MM.1S (cell line): ENCODE measurements around the gene KIF4B.

Source experiments
- DNase-seq: peaks from one replicate; pipeline ENCODE4 v3.0.0-alpha.2; 2015
- H2AFZ ChIP-seq: fragments of 300-600 bp; sonication (generic); 2 replicates; pipeline ENCODE4 v1.6.0; 2016; ENCODE audit warnings: antibody characterized with exemption, low read length
- H3F3A ChIP-seq: fragments of 300-600 bp; sonication (generic); 2 replicates; pipeline ENCODE4 v1.6.1; 2016; ENCODE audit warnings: mild to moderate bottlenecking, antibody characterized with exemption, low read length, moderate library complexity, mixed read lengths; ENCODE audit not compliant: insufficient read depth
- H3K27ac ChIP-seq: fragments of 300-600 bp; sonication (generic); 2 replicates; pipeline ENCODE4 v1.5.1; 2016; ENCODE audit warnings: mild to moderate bottlenecking, low read length
- H3K27me3 ChIP-seq: fragments of 300-600 bp; sonication (generic); replicated peaks from 2 replicates; pipeline ENCODE4 v1.6.0; 2016; ENCODE audit warnings: low read length; ENCODE audit not compliant: insufficient read depth
- H3K36me3 ChIP-seq: fragments of 300-600 bp; sonication (generic); replicated peaks from 2 replicates; pipeline ENCODE4 v1.6.1; 2016; ENCODE audit warnings: mild to moderate bottlenecking, low read length, mixed read lengths; ENCODE audit not compliant: insufficient read depth
- H3K4me1 ChIP-seq: fragments of 300-600 bp; sonication (generic); 2 replicates; pipeline ENCODE4 v1.6.1; 2016; ENCODE audit warnings: low read length, mixed read lengths
- H3K4me2 ChIP-seq: fragments of 300-600 bp; sonication (generic); 2 replicates; pipeline ENCODE4 v1.6.0; 2016; ENCODE audit warnings: low read depth, low read length
- H3K4me3 ChIP-seq: fragments of 300-600 bp; sonication (generic); 2 replicates; pipeline ENCODE4 v1.5.1; 2016; ENCODE audit warnings: low read length, mixed read lengths
- H3K79me2 ChIP-seq: fragments of 300-600 bp; sonication (generic); 2 replicates; pipeline ENCODE4 v1.6.1; 2016; ENCODE audit warnings: mixed run types, low read length, mixed read lengths
- H3K9ac ChIP-seq: fragments of 300-600 bp; sonication (generic); 2 replicates; pipeline ENCODE4 v1.6.1; 2016; ENCODE audit warnings: low read length, mixed read lengths
- H3K9me2 ChIP-seq: fragments of 300-600 bp; sonication (generic); replicated peaks from 2 replicates; pipeline ENCODE4 v1.6.1; 2016; ENCODE audit warnings: mild to moderate bottlenecking, low read length, mixed read lengths; ENCODE audit not compliant: insufficient read depth
- H3K9me3 ChIP-seq: fragments of 300-600 bp; sonication (generic); replicated peaks from 2 replicates; pipeline ENCODE4 v1.6.1; 2016; ENCODE audit warnings: mild to moderate bottlenecking, low read length, mixed read lengths; ENCODE audit not compliant: insufficient read depth
- H4K20me1 ChIP-seq: fragments of 300-600 bp; sonication (generic); 2 replicates; pipeline ENCODE4 v1.6.1; 2016; ENCODE audit warnings: mild to moderate bottlenecking, low read length, moderate library complexity, mixed read lengths; ENCODE audit not compliant: insufficient read depth
- EZH2 ChIP-seq: fragments of 300-600 bp; sonication (generic); optimal IDR thresholded peaks from 2 replicates; pipeline ENCODE3; 2017; ENCODE audit warnings: low read depth, mild to moderate bottlenecking, antibody characterized with exemption, low read length, mixed read lengths
- EZH2phosphoT487 ChIP-seq: fragments of 300-600 bp; sonication (generic); IDR thresholded peaks from 2 replicates; pipeline ENCODE4 v1.6.1; 2018; ENCODE audit warnings: antibody characterized with exemption, low read length
- TF ChIP-seq, protein P1 (sequence below): fragments of 300-600 bp; sonication (generic); IDR thresholded peaks from 2 replicates; pipeline ENCODE4 v1.5.1; 2016; ENCODE audit warnings: antibody characterized with exemption, low read length, mixed read lengths

Gene KIF4B

DNA sequence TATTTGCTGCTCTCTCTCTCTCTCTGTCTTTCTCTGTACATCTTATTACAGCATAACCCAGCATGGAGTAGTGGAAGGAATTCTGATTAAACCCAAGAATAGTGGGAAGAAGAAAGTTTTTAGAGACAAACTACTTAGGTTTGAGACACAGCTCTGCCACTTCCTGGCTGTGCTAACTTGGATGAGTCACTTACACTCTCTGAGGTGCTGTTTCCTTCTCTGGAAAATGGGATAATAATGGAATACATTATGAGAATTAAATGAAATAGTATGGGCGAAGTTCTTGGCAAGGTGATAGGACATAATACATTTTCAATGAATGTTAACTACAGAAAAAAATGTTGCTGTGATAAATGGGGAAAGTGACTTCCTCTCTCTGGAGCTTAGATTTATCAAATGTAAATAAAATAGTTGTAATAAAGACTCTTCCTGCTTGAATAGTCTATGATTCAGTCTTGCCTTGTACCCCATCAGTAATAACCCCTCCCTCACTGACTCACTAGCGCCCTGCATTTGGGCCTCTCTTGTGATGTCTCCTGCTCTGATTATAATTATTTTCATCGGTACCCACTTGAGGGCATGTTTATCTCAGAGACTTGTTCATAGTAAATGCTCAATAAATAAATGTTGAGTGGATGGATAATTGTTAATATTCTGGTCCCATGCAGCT, 27.6 kb downstream of the KIF4B start:
- H3K27ac ChIP-seq, result no peak overlapping the region
- no peaks in the 10 kb centered on the region for H4K20me1 ChIP-seq
- H3K4me3 ChIP-seq, result no peak overlapping the region
- no peaks in the 10 kb centered on the region for H3F3A ChIP-seq
- no peaks in the 10 kb centered on the region for H3K9me3 ChIP-seq
- H3K27me3 ChIP-seq, result no peaks in the 10 kb centered on the region
- H3K4me1 ChIP-seq, result no peaks in the 10 kb centered on the region
- H2AFZ ChIP-seq, result no peak overlapping the region
- no peak overlapping the region for H3K9ac ChIP-seq
- H3K4me2 ChIP-seq, result no peak overlapping the region
- H3K79me2 ChIP-seq, result no peaks in the 10 kb centered on the region
- TF ChIP-seq EZH2 (no peak), EZH2phosphoT487 (no peak)
- TF ChIP-seq, protein P1, sequence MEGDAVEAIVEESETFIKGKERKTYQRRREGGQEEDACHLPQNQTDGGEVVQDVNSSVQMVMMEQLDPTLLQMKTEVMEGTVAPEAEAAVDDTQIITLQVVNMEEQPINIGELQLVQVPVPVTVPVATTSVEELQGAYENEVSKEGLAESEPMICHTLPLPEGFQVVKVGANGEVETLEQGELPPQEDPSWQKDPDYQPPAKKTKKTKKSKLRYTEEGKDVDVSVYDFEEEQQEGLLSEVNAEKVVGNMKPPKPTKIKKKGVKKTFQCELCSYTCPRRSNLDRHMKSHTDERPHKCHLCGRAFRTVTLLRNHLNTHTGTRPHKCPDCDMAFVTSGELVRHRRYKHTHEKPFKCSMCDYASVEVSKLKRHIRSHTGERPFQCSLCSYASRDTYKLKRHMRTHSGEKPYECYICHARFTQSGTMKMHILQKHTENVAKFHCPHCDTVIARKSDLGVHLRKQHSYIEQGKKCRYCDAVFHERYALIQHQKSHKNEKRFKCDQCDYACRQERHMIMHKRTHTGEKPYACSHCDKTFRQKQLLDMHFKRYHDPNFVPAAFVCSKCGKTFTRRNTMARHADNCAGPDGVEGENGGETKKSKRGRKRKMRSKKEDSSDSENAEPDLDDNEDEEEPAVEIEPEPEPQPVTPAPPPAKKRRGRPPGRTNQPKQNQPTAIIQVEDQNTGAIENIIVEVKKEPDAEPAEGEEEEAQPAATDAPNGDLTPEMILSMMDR, result no peak
- no peak for DNase-seq
- H3K36me3 ChIP-seq, result no peaks in the 10 kb centered on the region
- H3K9me2 ChIP-seq, result no peaks in the 10 kb centered on the region

DNA sequence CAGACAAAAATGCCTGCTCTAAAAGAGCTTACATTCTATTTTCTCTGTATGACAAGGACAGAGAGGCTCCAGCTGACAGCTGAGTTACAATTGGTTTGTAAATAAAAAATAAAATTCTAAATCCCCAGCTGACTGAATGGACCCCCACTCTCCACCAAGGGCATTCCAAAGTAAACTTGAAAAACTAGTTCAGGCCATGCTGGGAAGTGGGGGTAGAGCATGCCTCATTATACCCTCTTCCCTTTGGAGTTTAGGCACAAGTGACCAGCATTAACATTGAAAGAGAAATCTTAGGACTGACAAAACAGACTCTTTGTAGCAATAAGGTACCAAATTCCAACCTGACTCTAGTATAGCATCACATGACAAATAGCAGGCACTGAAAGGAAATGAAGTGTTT, 31.0 kb downstream of the KIF4B start:
- no peaks in the 10 kb centered on the region for H3F3A ChIP-seq
- H2AFZ ChIP-seq, result no peak overlapping the region
- H3K4me3 ChIP-seq, result no peak overlapping the region
- no peaks in the 10 kb centered on the region for H4K20me1 ChIP-seq
- no peaks in the 10 kb centered on the region for H3K4me1 ChIP-seq
- H3K9ac ChIP-seq, result no peak overlapping the region
- no peak overlapping the region for H3K4me2 ChIP-seq
- H3K36me3 ChIP-seq, result no peaks in the 10 kb centered on the region
- no peaks in the 10 kb centered on the region for H3K9me3 ChIP-seq
- no peaks in the 10 kb centered on the region for H3K9me2 ChIP-seq
- TF ChIP-seq, protein P1, result no peak
- TF ChIP-seq EZH2phosphoT487 (no peak), EZH2 (no peak)
- no peak overlapping the region for H3K27ac ChIP-seq
- DNase-seq, result no peak
- no peaks in the 10 kb centered on the region for H3K79me2 ChIP-seq
- H3K27me3 ChIP-seq, result no peaks in the 10 kb centered on the region

DNA sequence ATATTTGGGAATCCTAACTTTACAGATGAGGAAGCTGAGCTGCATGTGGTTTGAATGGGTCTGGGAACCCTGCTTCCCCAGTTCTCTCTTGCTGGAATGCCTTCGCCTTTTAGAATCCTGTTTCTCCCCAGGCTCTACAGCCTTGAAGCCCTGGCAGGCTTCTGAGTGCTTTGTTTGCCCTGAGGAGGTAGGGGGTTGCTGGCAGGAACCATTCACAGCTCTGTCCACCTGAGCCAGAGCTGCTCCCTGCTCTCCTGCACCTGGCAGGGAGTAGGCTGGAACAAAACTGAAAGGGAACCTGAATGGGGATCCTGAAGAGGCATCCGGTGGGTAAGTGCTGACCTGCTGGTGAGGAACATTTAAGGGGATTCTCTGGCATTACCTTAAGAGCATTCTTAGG, 33.0 kb downstream of the KIF4B start:
- no peaks in the 10 kb centered on the region for H3K9me2 ChIP-seq
- no peak overlapping the region for H3K9ac ChIP-seq
- TF ChIP-seq EZH2phosphoT487 (no peak), EZH2 (no peak)
- TF ChIP-seq, protein P1, result no peak
- no peak overlapping the region for H3K4me2 ChIP-seq
- no peaks in the 10 kb centered on the region for H3K36me3 ChIP-seq
- H3K4me1 ChIP-seq, result no peaks in the 10 kb centered on the region
- H3K9me3 ChIP-seq, result no peaks in the 10 kb centered on the region
- no peaks in the 10 kb centered on the region for H4K20me1 ChIP-seq
- H3F3A ChIP-seq, result no peaks in the 10 kb centered on the region
- H3K27ac ChIP-seq, result no peak overlapping the region
- H3K27me3 ChIP-seq, result no peaks in the 10 kb centered on the region
- H3K4me3 ChIP-seq, result no peak overlapping the region
- no peak overlapping the region for H2AFZ ChIP-seq
- no peaks in the 10 kb centered on the region for H3K79me2 ChIP-seq
- no peak for DNase-seq
